ENCODE results near the gene IFT43. TPM values are rescaled to one million over a fixed set of nuclear protein-coding genes. Genes with fewer than 3 reads are reported as not detected.

Gene IFT43
- polyA plus RNA-seq, 1 experiment: 58.9 TPM

- Histone ChIP-seq H3K36me3 (ENCODE audit: control insufficient read depth, insufficient read depth, low read length) (peaks cover 5% of the 10 kb centered on the region), H3K27me3 (ENCODE audit: control insufficient read depth, insufficient read depth, low read length) (no peaks in the 10 kb centered on the region), H3K4me3 (ENCODE audit: low read depth, low read length) (no peak overlapping the region)
- DNase-seq (ENCODE audit: low read depth): no peak
- CTCF ChIA-PET: interaction anchor here (1.0 kb wide), 1 partner anchor 24 kb away, joined by 3 read pairs; no protein-coding TSS in a partner anchor
- TF ChIP-seq CTCF (IDR thresholded peaks at IDR 0.05; ENCODE audit: insufficient read depth, low read depth, low read length): no peak
- POLR2A ChIA-PET: no interaction called here
Measured at GRCh38 chr14:76019676-76020075, 34.1 kb downstream of the IFT43 start.

- ChIA-PET POLR2A (no interaction called here), CTCF (no interaction called here)
- no peak for TF ChIP-seq CTCF (IDR thresholded peaks at IDR 0.05; ENCODE audit: insufficient read depth, low read depth, low read length)
- Histone ChIP-seq H3K36me3 (ENCODE audit: control insufficient read depth, insufficient read depth, low read length) (peaks cover 4% of the 10 kb centered on the region), H3K27me3 (ENCODE audit: control insufficient read depth, insufficient read depth, low read length) (no peaks in the 10 kb centered on the region), H3K4me3 (ENCODE audit: low read depth, low read length) (no peak overlapping the region)
- DNase-seq (ENCODE audit: low read depth): no peak
Measured at GRCh38 chr14:76022991-76023390, 37.4 kb downstream of the IFT43 start.

- no peak for DNase-seq (ENCODE audit: low read depth)
- Histone ChIP-seq H3K4me3 (ENCODE audit: low read depth, low read length) (no peak overlapping the region), H3K27me3 (ENCODE audit: control insufficient read depth, insufficient read depth, low read length) (no peaks in the 10 kb centered on the region), H3K36me3 (ENCODE audit: control insufficient read depth, insufficient read depth, low read length) (peaks cover 4% of the 10 kb centered on the region)
- CTCF ChIA-PET: no interaction called here
- no peak for TF ChIP-seq CTCF (IDR thresholded peaks at IDR 0.05; ENCODE audit: insufficient read depth, low read depth, low read length)
- POLR2A ChIA-PET: no interaction called here
Measured at GRCh38 chr14:76023757-76024156, 38.2 kb downstream of the IFT43 start.

GRCh38 chr14:76024211-76024907, 38.8 kb downstream of the IFT43 start:
- Histone ChIP-seq H3K36me3 (ENCODE audit: control insufficient read depth, insufficient read depth, low read length) (peaks cover 4% of the 10 kb centered on the region), H3K4me3 (ENCODE audit: low read depth, low read length) (no peak overlapping the region), H3K27me3 (ENCODE audit: control insufficient read depth, insufficient read depth, low read length) (no peaks in the 10 kb centered on the region)
- no peak for DNase-seq (ENCODE audit: low read depth)
- POLR2A ChIA-PET: no interaction called here
- no peak for TF ChIP-seq CTCF (IDR thresholded peaks at IDR 0.05; ENCODE audit: insufficient read depth, low read depth, low read length)
- CTCF ChIA-PET: no interaction called here

- ChIA-PET CTCF (interaction anchor here (1.0 to 1.3 kb wide), 2 partner anchors 16 to 319 kb away, joined by 3 to 5 read pairs; no protein-coding TSS in a partner anchor), POLR2A (no interaction called here)
- H3K4me3 ChIP-seq (ENCODE audit: low read depth, low read length): no peak overlapping the region
- H3K27me3 ChIP-seq (ENCODE audit: control insufficient read depth, insufficient read depth, low read length): no peaks in the 10 kb centered on the region
- no peak for DNase-seq (ENCODE audit: low read depth)
- TF ChIP-seq CTCF (IDR thresholded peaks at IDR 0.05; ENCODE audit: insufficient read depth, low read depth, low read length): no peak
- no peaks in the 10 kb centered on the region; the same call in 1 of the 2 replicates for H3K36me3 ChIP-seq (ENCODE audit: control insufficient read depth, insufficient read depth, low read length)
Measured at GRCh38 chr14:76034566-76034965, 49.0 kb downstream of the IFT43 start.
